Left lung (tissue), 10 donors: ENCODE results near the gene IL16. TPM values are rescaled to one million over a fixed set of nuclear protein-coding genes. Genes with fewer than 3 reads are reported as not detected.
"Not testable (repeated sequence)": the region's sequence is repeated elsewhere in the genome, so short reads cannot be mapped to it uniquely, and the experiment has no call there.

Source experiments
- ATAC-seq: fragments of 200-7000 bp; cut with Tn5 transposase; one replicate; pipeline ENCODE4 v1.9.1; 2020; ENCODE audit warnings: moderate library complexity
- DNase-seq, 4 donors: peaks; one replicate each; pipeline ENCODE4 v3.0.0-alpha.2; 2013 to 2020
- H3K27ac ChIP-seq, 2 donors: fragments of 200-600 bp; sonication (generic) in 1 of 2; one replicate each; pipeline versions ENCODE4 v1.5.0 to v1.8.0; 2020 to 2021
- H3K27me3 ChIP-seq, 2 donors: fragments of 200-600 bp; sonication (generic) in 1 of 2; one replicate each; pipeline versions ENCODE4 v1.5.0 to v1.8.0; 2020 to 2021
- H3K36me3 ChIP-seq, 2 donors: fragments of 200-600 bp; sonication (generic) in 1 of 2; one replicate each; pipeline versions ENCODE4 v1.5.0 to v1.8.0; 2020 to 2021
- H3K4me1 ChIP-seq, 2 donors: fragments of 200-600 bp; one replicate each; pipeline ENCODE4 v1.8.0; 2021
- H3K4me3 ChIP-seq, 2 donors: fragments of 200-600 bp; sonication (generic) in 1 of 2; one replicate each; pipeline versions ENCODE4 v1.5.0 to v1.8.0; 2020 to 2021; ENCODE audit warnings: mild to moderate bottlenecking in 1 of 2
- H3K9me3 ChIP-seq, 2 donors: fragments of 200-600 bp; sonication (generic) in 1 of 2; one replicate each; pipeline versions ENCODE4 v1.5.0 to v1.8.0; 2020 to 2021
- CTCF ChIP-seq, 2 donors: fragments of 200-600 bp; sonication (generic) in 1 of 2; IDR thresholded peaks; one replicate each; pipeline versions ENCODE4 v1.5.0 to v1.8.0; 2021; ENCODE audit warnings: antibody characterized with exemption in 2 of 2
- intact Hi-C, 2 donors: fragments of 100-400 bp; cut with DNase I; formaldehyde crosslinking; loops; one replicate each; pipeline versions ENCODE4 v1.11.2 to v1.14.2; 2022
- polyA plus RNA-seq, 6 donors: library from polyadenylated mRNA; unstranded; fragments of 120-200 nt; gene quantifications; one replicate each; pipeline ENCODE4 v1.2.1, GENCODE V29; 2013; ENCODE audit not compliant: insufficient read length in 6 of 6
- total RNA-seq, 2 donors: library from RNA; stranded (reverse); fragmentation: NEBNext Ultra II Directional; extraction: Animal tissue kit (Norgen Biotek cat#: 25700); gene quantifications; one replicate each; pipeline ENCODE4 v1.2.1, GENCODE V29; 2021
- donor health status: DM: no; HTN: yes; CAD: no.
- donor health status: DM: no; HTN: no; CAD: no.

The IL16 gene
- total and polyA plus RNA-seq, 8 donors, result 11.4 to 34.3 (median 14.9) TPM

- DNase-seq (peak in 2 of 4 donors; percentile 41 to 71), ATAC-seq (peak; percentile 59)
- Histone ChIP-seq H3K27me3 (no peaks in the 10 kb centered on the region), H3K27ac (no peak overlapping the region), H3K36me3 (no peaks in the 10 kb centered on the region), H3K4me1 (peaks cover under 1 to 6% of the 10 kb centered on the region in 2 donors), H3K4me3 (no peak overlapping the region), H3K9me3 (no peaks in the 10 kb centered on the region)
- TF ChIP-seq CTCF (IDR thresholded peaks at IDR 0.05), result peak; percentile 36 to 53
- intact Hi-C loops, result loop anchor here in 1 of 2 donors (5.0 kb wide), 1 partner anchor 102 kb away; no protein-coding TSS in a partner anchor
Measured at GRCh38 chr15:81155375-81156218, 41.1 kb upstream of the IL16 start.

- Histone ChIP-seq H3K27me3 (no peaks in the 10 kb centered on the region), H3K4me3 (no peak overlapping the region), H3K27ac (no peak overlapping the region), H3K4me1 (peaks cover 8 to 9% of the 10 kb centered on the region in 2 donors), H3K9me3 (no peaks in the 10 kb centered on the region), H3K36me3 (no peaks in the 10 kb centered on the region)
- intact Hi-C loops, result loop anchor here in 1 of 2 donors (5.0 kb wide), 1 partner anchor 101 kb away; no protein-coding TSS in a partner anchor
- no peak for TF ChIP-seq CTCF (IDR thresholded peaks at IDR 0.05)
- DNase-seq (no peak), ATAC-seq (no peak)
Measured at GRCh38 chr15:81156324-81156723, 40.4 kb upstream of the IL16 start.

GRCh38 chr15:81157195-81157938 lies 39.3 kb upstream of the IL16 start:
- Histone ChIP-seq H3K36me3 (no peaks in the 10 kb centered on the region), H3K9me3 (no peaks in the 10 kb centered on the region), H3K27me3 (peaks cover 0 to 3% of the 10 kb centered on the region in 2 donors), H3K4me1 (peaks cover 9 to 12% of the 10 kb centered on the region in 2 donors), H3K4me3 (no peak overlapping the region), H3K27ac (no peak overlapping the region)
- no peak for TF ChIP-seq CTCF (IDR thresholded peaks at IDR 0.05)
- intact Hi-C loops, result loop anchor here in 1 of 2 donors (5.0 kb wide), 1 partner anchor 100 kb away; no protein-coding TSS in a partner anchor
- ATAC-seq, result peak; percentile 66
- no peak for DNase-seq

DNA sequence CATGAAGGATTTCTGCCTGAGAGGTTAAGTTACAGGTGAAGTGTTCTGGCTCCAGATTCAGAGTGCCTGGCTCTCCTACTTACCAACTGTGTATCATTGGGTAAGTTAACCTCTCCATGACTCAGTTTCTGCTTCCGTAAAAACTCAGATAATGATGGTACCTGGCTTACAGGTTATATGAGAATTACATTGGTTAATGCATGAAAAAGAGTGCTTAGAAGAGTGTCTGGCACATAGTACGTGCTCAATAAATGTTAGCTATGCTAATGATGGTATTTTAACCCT lies 38.8 kb upstream of the IL16 start:
- Histone ChIP-seq H3K27ac (no peak overlapping the region), H3K27me3 (peaks cover 0 to 3% of the 10 kb centered on the region in 2 donors), H3K4me1 (peaks cover 9 to 12% of the 10 kb centered on the region in 2 donors), H3K36me3 (no peaks in the 10 kb centered on the region), H3K4me3 (no peak overlapping the region), H3K9me3 (no peaks in the 10 kb centered on the region)
- intact Hi-C loops, result loop anchor here in 1 of 2 donors (5.0 kb wide), 1 partner anchor 99 kb away; no protein-coding TSS in a partner anchor
- ATAC-seq (no peak), DNase-seq (no peak)
- TF ChIP-seq CTCF (IDR thresholded peaks at IDR 0.05), result no peak

DNA sequence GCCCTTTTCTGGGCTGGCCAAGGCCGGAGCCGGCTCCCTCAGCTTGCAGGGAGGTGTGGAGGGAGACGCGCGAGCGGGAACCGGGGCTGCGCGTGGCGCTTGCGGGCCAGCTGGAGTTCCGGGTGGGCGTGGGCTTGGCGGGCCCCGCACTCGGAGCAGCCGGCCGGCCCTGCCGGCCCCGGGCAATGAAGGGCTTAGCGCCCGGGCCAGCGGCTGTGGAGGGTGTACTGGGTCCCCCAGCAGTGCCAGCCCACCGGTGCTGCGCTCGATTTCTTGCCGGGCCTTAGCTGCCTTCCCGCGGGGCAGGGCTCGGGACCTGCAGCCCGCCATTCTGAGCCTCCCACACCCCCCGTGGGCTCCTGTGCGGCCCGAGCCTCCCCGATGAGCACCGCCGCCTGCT lies 38.1 kb upstream of the IL16 start:
- not testable (repeated sequence) for H3K36me3 ChIP-seq, DNase-seq, H3K9me3 ChIP-seq, H3K27me3 ChIP-seq, H3K4me3 ChIP-seq, ATAC-seq, H3K27ac ChIP-seq
- intact Hi-C loops, result loop anchor here in 1 of 2 donors (5.0 kb wide), 1 partner anchor 99 kb away; no protein-coding TSS in a partner anchor
- peaks cover 9 to 12% of the 10 kb centered on the region in 2 donors for H3K4me1 ChIP-seq
